H1 (cell line): ENCODE results near the gene KCNIP2. TPM values are rescaled to one million over a fixed set of nuclear protein-coding genes. Genes with fewer than 3 reads are reported as not detected.

Experiments used
- CTCF ChIA-PET: fragments of 300-600 bp; sonication (Branson Sonifier 250); formaldehyde crosslinking; loops from one replicate; lab custom pipeline; 2021; ENCODE audit not compliant: partially characterized antibody; lab: Charles Lee
- POLR2A ChIA-PET: fragments of 300-600 bp; sonication (Branson Sonifier 250); formaldehyde crosslinking; loops from one replicate; lab custom pipeline; 2021; ENCODE audit warnings: inconsistent platforms; ENCODE audit not compliant: partially characterized antibody; lab: Charles Lee
- DNase-seq, 2 experiments: peaks; one replicate each; pipeline versions ENCODE4 v3.0.0 to v3.0.0-alpha.2; 2010 to 2022; ENCODE audit warnings: low spot score in 2 of 2, low read depth in 1 of 2, mixed read lengths in 1 of 2
- FAIRE-seq: peaks from 2 replicates; lab custom pipeline; 2011; peaks lifted over from hg19 to GRCh38; lab: Jason Lieb, UNC
- H2AFZ ChIP-seq: 2 replicates; pipeline ENCODE4 v1.8.1; 2012; ENCODE audit warnings: low read length, inconsistent platforms
- H2AK5ac ChIP-seq: 2 replicates; pipeline ENCODE4 v1.6.1; 2013; ENCODE audit warnings: low read depth, low read length
- H2BK120ac ChIP-seq: replicated peaks from 2 replicates; pipeline ENCODE3; 2013; ENCODE audit warnings: low read depth, low read length, inconsistent platforms
- H2BK12ac ChIP-seq: 2 replicates; pipeline ENCODE4 v1.6.1; 2013; ENCODE audit warnings: low read depth, low read length
- H2BK15ac ChIP-seq: 2 replicates; pipeline ENCODE4 v1.6.1; 2013; ENCODE audit warnings: low read length
- H2BK20ac ChIP-seq: 2 replicates; pipeline ENCODE4 v1.6.1; 2013; ENCODE audit warnings: low read length
- H2BK5ac ChIP-seq: 2 replicates; pipeline ENCODE4 v1.6.1; 2013; ENCODE audit warnings: low read depth, low read length
- H3K14ac ChIP-seq: 2 replicates; pipeline ENCODE4 v1.6.1; 2013; ENCODE audit warnings: inconsistent platforms; ENCODE audit not compliant: insufficient read length
- H3K18ac ChIP-seq: 2 replicates; pipeline ENCODE4 v1.6.1; 2013; ENCODE audit warnings: low read length; ENCODE audit errors: extremely low read depth
- H3K23ac ChIP-seq: 2 replicates; pipeline ENCODE4 v1.6.1; 2013; ENCODE audit warnings: inconsistent platforms; ENCODE audit not compliant: insufficient read length
- H3K23me2 ChIP-seq: 2 replicates; pipeline ENCODE4 v1.6.1; 2013; ENCODE audit warnings: low read depth, low read length
- H3K27ac ChIP-seq: 2 replicates; pipeline ENCODE4 v1.6.1; 2011; ENCODE audit warnings: low read depth, low read length, inconsistent platforms
- H3K27me3 ChIP-seq, 4 experiments: replicated peaks in 1 of 4; 1 replicate in 1 of 4; 2 replicates in 3 of 4; pipeline versions ENCODE4 v1.6.1 to v1.8.1; 2011 to 2013; ENCODE audit warnings: low read length in 3 of 4, mild to moderate bottlenecking in 3 of 4, inconsistent platforms in 2 of 4, mixed read lengths in 2 of 4, moderate library complexity in 1 of 4; ENCODE audit not compliant: control insufficient read depth in 3 of 4, insufficient read depth in 3 of 4; ENCODE audit errors: extremely low read depth in 1 of 4
- H3K36me3 ChIP-seq, 4 experiments: 2 replicates each; pipeline versions ENCODE4 v1.6.1 to v1.8.1; 2011 to 2013; ENCODE audit warnings: mild to moderate bottlenecking in 4 of 4, low read length in 3 of 4, moderate library complexity in 2 of 4, control low read depth in 1 of 4, inconsistent platforms in 1 of 4; ENCODE audit not compliant: insufficient read depth in 4 of 4, control insufficient read depth in 2 of 4
- H3K4ac ChIP-seq: replicated peaks from 2 replicates; pipeline ENCODE3; 2013; ENCODE audit warnings: low read length, low read depth, mixed read lengths, inconsistent platforms; ENCODE audit not compliant: insufficient read length
- H3K4me1 ChIP-seq, 4 experiments: replicated peaks in 1 of 4; 1 replicate in 1 of 4; 2 replicates in 3 of 4; pipeline versions ENCODE4 v1.6.1 to v1.8.1; 2011 to 2013; ENCODE audit warnings: low read length in 3 of 4, inconsistent platforms in 2 of 4, mixed read lengths in 1 of 4; ENCODE audit not compliant: insufficient read depth in 4 of 4, control insufficient read depth in 3 of 4
- H3K4me2 ChIP-seq, 2 experiments: 2 replicates each; pipeline versions ENCODE4 v1.6.1 to v1.8.1; 2011 to 2013; ENCODE audit warnings: low read depth in 2 of 2, low read length in 2 of 2, control low read depth in 1 of 2, inconsistent platforms in 1 of 2, mild to moderate bottlenecking in 1 of 2; ENCODE audit not compliant: insufficient read depth in 1 of 2
- H3K4me3 ChIP-seq, 4 experiments: fragments of 200-600, 300-600 bp in 1 of 4; sonication (generic), shearing (Covaris generic), sonication (Bioruptor Twin) in 1 of 4; 2 replicates each; pipeline versions ENCODE4 v1.5.1 to v1.8.1; 2011 to 2016; ENCODE audit warnings: low read length in 4 of 4, low read depth in 3 of 4, control low read depth in 2 of 4, inconsistent platforms in 2 of 4, mild to moderate bottlenecking in 2 of 4, mixed read lengths in 1 of 4, moderate library complexity in 1 of 4; ENCODE audit not compliant: insufficient read depth in 2 of 4; ENCODE audit errors: extremely low read depth in 1 of 4
- H3K56ac ChIP-seq: replicated peaks from 2 replicates; pipeline ENCODE3; 2013; ENCODE audit warnings: low read depth, mild to moderate bottlenecking, mixed read lengths, low read length, inconsistent platforms; ENCODE audit not compliant: insufficient read length
- H3K79me1 ChIP-seq: 2 replicates; pipeline ENCODE4 v1.6.1; 2013; ENCODE audit warnings: low read depth, low read length, control low read depth
- H3K79me2 ChIP-seq, 2 experiments: 2 replicates each; pipeline versions ENCODE4 v1.6.1 to v1.8.1; 2012 to 2013; ENCODE audit warnings: low read length in 2 of 2, mild to moderate bottlenecking in 2 of 2, inconsistent platforms in 1 of 2; ENCODE audit not compliant: insufficient read depth in 2 of 2, control insufficient read depth in 1 of 2
- H3K9ac ChIP-seq, 4 experiments: replicated peaks in 1 of 4; 1 replicate in 1 of 4; 2 replicates in 3 of 4; pipeline versions ENCODE4 v1.6.1 to v1.8.1; 2011 to 2013; ENCODE audit warnings: low read depth in 3 of 4, low read length in 3 of 4, control low read depth in 2 of 4, mild to moderate bottlenecking in 2 of 4, moderate library complexity in 2 of 4, inconsistent platforms in 1 of 4; ENCODE audit errors: extremely low read depth in 1 of 4
- H3K9me3 ChIP-seq, 2 experiments: 2 replicates each; pipeline versions ENCODE4 v1.6.1 to v1.8.1; 2012 to 2013; ENCODE audit warnings: mild to moderate bottlenecking in 2 of 2, moderate library complexity in 2 of 2, control low read depth in 1 of 2, inconsistent platforms in 1 of 2, low read depth in 1 of 2, low read length in 1 of 2, mixed read lengths in 1 of 2; ENCODE audit not compliant: insufficient read depth in 2 of 2
- H4K20me1 ChIP-seq, 2 experiments: replicated peaks in 1 of 2; 2 replicates each; pipeline versions ENCODE3 to v1.8.1; 2011 to 2013; ENCODE audit warnings: inconsistent platforms in 2 of 2, low read length in 2 of 2, mild to moderate bottlenecking in 1 of 2; ENCODE audit not compliant: insufficient read depth in 2 of 2, control insufficient read depth in 1 of 2
- H4K5ac ChIP-seq: 2 replicates; pipeline ENCODE4 v1.6.1; 2013; ENCODE audit warnings: low read length, low read depth, mixed read lengths, inconsistent platforms; ENCODE audit not compliant: insufficient read length
- H4K8ac ChIP-seq: 2 replicates; pipeline ENCODE4 v1.8.0; 2013; ENCODE audit warnings: mild to moderate bottlenecking, moderate library complexity, low read length, inconsistent platforms; ENCODE audit not compliant: insufficient read depth; ENCODE audit errors: extremely low read depth
- H4K91ac ChIP-seq: replicated peaks from 2 replicates; pipeline ENCODE3; 2013; ENCODE audit warnings: low read length, mixed read lengths, inconsistent platforms; ENCODE audit not compliant: insufficient read length
- BRCA1 ChIP-seq: IDR thresholded peaks from 2 replicates; pipeline ENCODE4 v1.6.1; 2012; ENCODE audit warnings: low read depth, low read length, improper control_type of control experiment
- CHD1 ChIP-seq: IDR thresholded peaks from 2 replicates; pipeline ENCODE4 v1.6.1; 2012; ENCODE audit warnings: low read depth, low read length, improper control_type of control experiment
- CHD2 ChIP-seq: IDR thresholded peaks from 2 replicates; pipeline ENCODE4 v1.6.1; 2012; ENCODE audit warnings: low read length, improper control_type of control experiment
- CTBP2 ChIP-seq: IDR thresholded peaks from 2 replicates; pipeline ENCODE4 v1.7.0; 2011; ENCODE audit warnings: borderline replicate concordance, mild to moderate bottlenecking, moderate library complexity, mixed read lengths, low read length; ENCODE audit not compliant: insufficient read depth, insufficient read length
- GABPA ChIP-seq: IDR thresholded peaks from 2 replicates; pipeline ENCODE4 v1.6.1; 2011; ENCODE audit warnings: mild to moderate bottlenecking, low read length, moderate library complexity, borderline replicate concordance; ENCODE audit not compliant: insufficient read depth
- JUND ChIP-seq: IDR thresholded peaks from 2 replicates; pipeline ENCODE4 v1.6.1; 2011; ENCODE audit warnings: mild to moderate bottlenecking, improper control_type of control experiment, low read length
- PHF8 ChIP-seq: fragments of 200-600 bp; sonication (generic); conservative IDR thresholded peaks from 2 replicates; pipeline ENCODE4 v1.7.1; 2012; ENCODE audit warnings: low read depth, mild to moderate bottlenecking, inconsistent platforms, low read length, moderate library complexity
- RAD21 ChIP-seq, 2 experiments: IDR thresholded peaks in 1 of 2; conservative IDR thresholded peaks in 1 of 2; 2 replicates each; pipeline ENCODE4 v1.6.1; 2011; ENCODE audit warnings: low read depth in 2 of 2, low read length in 2 of 2, improper control_type of control experiment in 1 of 2, inconsistent platforms in 1 of 2, mild to moderate bottlenecking in 1 of 2, moderate library complexity in 1 of 2
- SIX5 ChIP-seq: IDR thresholded peaks from 2 replicates; pipeline ENCODE4 v1.6.1; 2011; ENCODE audit warnings: mild to moderate bottlenecking, low read depth, low read length
- SP2 ChIP-seq: IDR thresholded peaks from 2 replicates; pipeline ENCODE4 v1.6.1; 2012; ENCODE audit warnings: mild to moderate bottlenecking, low read length, inconsistent platforms
- TBP ChIP-seq: IDR thresholded peaks from 2 replicates; pipeline ENCODE4 v1.6.1; 2011; ENCODE audit warnings: low read depth, low read length, improper control_type of control experiment
- YY1 ChIP-seq: IDR thresholded peaks from 2 replicates; pipeline ENCODE4 v1.6.1; 2011; ENCODE audit warnings: low read depth, mild to moderate bottlenecking, low read length
- polyA plus RNA-seq, 7 experiments: library from polyadenylated mRNA; depleted of rRNA in 3 of 7; stranded (reverse) in 5 of 7; unstranded in 2 of 7; fragments of >200 nt in 5 of 7; fragments of 200-250 nt in 2 of 7; gene quantifications; 1 replicate in 5 of 7; 2 replicates in 1 of 7; 4 replicates in 1 of 7; pipeline versions ENCODE4 v1.2.1 to v1.2.3, GENCODE V29; 2011 to 2013; ENCODE audit warnings: missing spikeins in 2 of 7, mixed read lengths in 2 of 7
- total RNA-seq: library from RNA; stranded (reverse); fragmentation: NEBNext Ultra II Directional; extraction: Animal tissue kit (Norgen Biotek cat#: 25700); gene quantifications from 2 replicates; pipeline ENCODE4 v1.2.1, GENCODE V29; 2021
- TF ChIP-seq, protein P1 (sequence below): IDR thresholded peaks from 2 replicates; pipeline ENCODE4 v1.6.1; 2011; ENCODE audit warnings: low read depth, mild to moderate bottlenecking, low read length; ENCODE audit not compliant: insufficient read depth
- TF ChIP-seq, protein P2 (sequence below): IDR thresholded peaks from 2 replicates; pipeline ENCODE4 v1.6.1; 2012; ENCODE audit warnings: inconsistent platforms

The KCNIP2 gene
- total and polyA plus RNA-seq, 2 of the 8 experiments (the other 6 are each of a cell fraction or from before 2014, with no cell fraction given), result 2.7 to 6.0 TPM

DNA sequence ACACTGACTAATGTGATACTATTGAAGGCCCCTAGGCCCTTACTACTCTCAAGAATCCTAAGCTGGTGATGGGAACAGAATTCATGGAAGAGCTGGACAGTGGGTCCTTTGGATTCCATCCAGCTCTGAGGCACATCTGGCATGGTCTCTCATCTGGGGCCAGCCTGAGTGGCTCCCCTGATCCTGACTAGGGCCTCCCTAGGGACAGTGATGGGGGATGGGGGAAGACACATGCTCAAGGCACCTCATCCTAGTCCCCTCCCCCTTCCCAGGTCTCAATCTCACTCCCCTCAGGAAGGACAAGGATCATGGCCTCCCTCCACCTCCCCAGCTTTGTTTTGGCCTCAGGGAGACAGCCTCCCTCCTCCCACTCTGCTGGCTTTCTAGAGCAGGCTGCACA lies 1.8 kb downstream of the KCNIP2 start:
- Histone ChIP-seq H4K91ac (no peak overlapping the region), H4K8ac (no peak overlapping the region), H3K56ac (no peak overlapping the region), H2BK15ac (no peak overlapping the region), H2BK20ac (no peak overlapping the region), H3K4me2 (peak overlapping the region in 1 of 2 experiments; percentile 95; a peak in 2 of 4 replicates), H2BK5ac (no peak overlapping the region), H3K79me1 (no peaks in the 10 kb centered on the region; the same call in 1 of the 2 replicates), H3K79me2 (no peaks in the 10 kb centered on the region), H3K9ac (no peak overlapping the region), H3K27me3 (peaks cover 3 to 18% (median 18%) of the 10 kb centered on the region in 4 experiments), H3K27ac (no peak overlapping the region), H3K4me1 (peaks cover 3 to 21% (median 12%) of the 10 kb centered on the region in 4 experiments), H4K20me1 (peaks cover 14 to 19% of the 10 kb centered on the region in 2 experiments), H3K4me3 (no peak overlapping the region), H2AFZ (no peak overlapping the region), H2BK12ac (no peak overlapping the region), H3K14ac (no peak overlapping the region), H3K36me3 (no peaks in the 10 kb centered on the region), H3K4ac (no peak overlapping the region), H2AK5ac (no peak overlapping the region), H3K23ac (no peak overlapping the region), H4K5ac (no peak overlapping the region), H3K9me3 (no peaks in the 10 kb centered on the region), H3K18ac (no peak overlapping the region), H3K23me2 (peaks cover 16% of the 10 kb centered on the region), H2BK120ac (no peak overlapping the region)
- CTCF ChIA-PET, result interaction anchor here (0.8 to 7.1 kb wide), 47 partner anchors 8 to 632 kb away, joined by 3 to 154 read pairs (median 6); partner anchors contain the start of genes HPS6 and OGA
- DNase-seq, result no peak
- no peak for FAIRE-seq
- POLR2A ChIA-PET, result interaction anchor here (0.9 to 3.1 kb wide), 4 partner anchors 11 to 205 kb away, joined by 3 to 12 read pairs (median 8); partner anchors contain the start of gene OGA
- TF ChIP-seq PHF8 (no peak), BRCA1 (no peak), YY1 (no peak), CHD1 (no peak), GABPA (no peak), SP2 (no peak), RAD21 (IDR thresholded peaks at IDR 0.05 in 1 of 2, conservative IDR thresholded peaks at IDR 0.05 in 1 of 2; ENCODE audit: low read depth in 2 of 2, low read length in 2 of 2) (no peak), TBP (no peak), SIX5 (no peak), CTBP2 (no peak), CHD2 (no peak), JUND (no peak)
- TF ChIP-seq, protein P1, sequence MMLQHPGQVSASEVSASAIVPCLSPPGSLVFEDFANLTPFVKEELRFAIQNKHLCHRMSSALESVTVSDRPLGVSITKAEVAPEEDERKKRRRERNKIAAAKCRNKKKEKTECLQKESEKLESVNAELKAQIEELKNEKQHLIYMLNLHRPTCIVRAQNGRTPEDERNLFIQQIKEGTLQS, result no peak
- TF ChIP-seq, protein P2, sequence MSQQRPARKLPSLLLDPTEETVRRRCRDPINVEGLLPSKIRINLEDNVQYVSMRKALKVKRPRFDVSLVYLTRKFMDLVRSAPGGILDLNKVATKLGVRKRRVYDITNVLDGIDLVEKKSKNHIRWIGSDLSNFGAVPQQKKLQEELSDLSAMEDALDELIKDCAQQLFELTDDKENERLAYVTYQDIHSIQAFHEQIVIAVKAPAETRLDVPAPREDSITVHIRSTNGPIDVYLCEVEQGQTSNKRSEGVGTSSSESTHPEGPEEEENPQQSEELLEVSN, result no peak
